ENCODE results near the gene CLSTN2. TPM values are rescaled to one million over a fixed set of nuclear protein-coding genes. Genes with fewer than 3 reads are reported as not detected.

Gene CLSTN2
- total and polyA plus RNA-seq, 2 of the 13 experiments (the other 11 are each of a cell fraction or from before 2014, with no cell fraction given) = not detected

DNA sequence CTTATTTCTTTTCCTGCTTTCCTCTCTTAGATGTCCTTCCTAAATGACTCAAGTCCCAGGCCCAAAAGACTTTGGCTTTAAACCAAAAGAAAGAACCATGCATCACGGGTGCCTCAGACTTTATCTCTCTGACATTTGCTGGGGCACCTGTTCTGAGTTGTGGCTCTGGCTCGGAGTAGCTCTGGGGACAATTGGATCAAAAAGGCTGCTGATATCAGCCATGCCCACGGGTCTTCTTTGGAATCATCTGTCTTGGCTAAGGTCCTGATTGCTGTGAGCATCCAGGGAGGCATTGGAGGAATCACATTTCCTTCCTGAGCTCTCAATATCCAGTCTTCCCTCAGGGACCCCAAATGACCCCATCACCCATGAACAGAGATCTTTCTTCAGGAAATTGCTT is 59.9 kb downstream of the CLSTN2 start:
- Histone ChIP-seq H3K9me3 (ENCODE audit: low read length) (no peaks in the 10 kb centered on the region), H3K4me3 (replicated peaks in 1 of 3; ENCODE audit: insufficient read depth in 1 of 3, low read depth in 2 of 3, low read length in 3 of 3) (no peak overlapping the region), H3K9ac (ENCODE audit: insufficient read depth, low read depth, low read length) (no peak overlapping the region), H3K36me3 (replicated peaks in 1 of 2; ENCODE audit: control insufficient read depth in 1 of 2, insufficient read depth in 2 of 2, low read length in 2 of 2) (no peaks in the 10 kb centered on the region), H3K4me2 (ENCODE audit: low read depth, low read length) (no peak overlapping the region), H4K20me1 (ENCODE audit: insufficient read depth, low read length) (no peaks in the 10 kb centered on the region), H3K79me2 (ENCODE audit: insufficient read depth, low read length) (no peaks in the 10 kb centered on the region), H3K27ac (ENCODE audit: extremely low read length, insufficient read depth, low read length) (no peak overlapping the region), H3K4me1 (ENCODE audit: insufficient read depth, low read length) (no peaks in the 10 kb centered on the region), H2AFZ (ENCODE audit: low read length) (no peak overlapping the region), H3K27me3 (ENCODE audit: control insufficient read depth in 1 of 2, insufficient read depth in 2 of 2, low read length in 2 of 2) (no peaks in the 10 kb centered on the region)
- no peak for ATAC-seq
- BruUV-seq (replicated peaks) = no TSS peak
- no peak for DNase-seq (ENCODE audit: low spot score)
- POLR2A ChIA-PET = no interaction called here
- CTCF ChIA-PET (ENCODE audit: low intra/inter-chr PET ratio, low total read pairs) = no interaction called here
- no peak for TF ChIP-seq SMC3 (IDR thresholded peaks at IDR 0.05; ENCODE audit: low read length)
- TF ChIP-seq ZBTB21 (CRISPR knock-in tag; IDR thresholded peaks at IDR 0.05) = no peak
- no peak for TF ChIP-seq POLR2AphosphoS5 (IDR thresholded peaks at IDR 0.05; ENCODE audit: low read depth, low read length)
- TF ChIP-seq CCAR2 (optimal IDR thresholded peaks at IDR 0.05; ENCODE audit: low read depth, low read length) = no peak
- TF ChIP-seq ZSCAN20 (CRISPR knock-in tag; IDR thresholded peaks at IDR 0.05; ENCODE audit: borderline replicate concordance) = no peak
- TF ChIP-seq, protein P1, sequence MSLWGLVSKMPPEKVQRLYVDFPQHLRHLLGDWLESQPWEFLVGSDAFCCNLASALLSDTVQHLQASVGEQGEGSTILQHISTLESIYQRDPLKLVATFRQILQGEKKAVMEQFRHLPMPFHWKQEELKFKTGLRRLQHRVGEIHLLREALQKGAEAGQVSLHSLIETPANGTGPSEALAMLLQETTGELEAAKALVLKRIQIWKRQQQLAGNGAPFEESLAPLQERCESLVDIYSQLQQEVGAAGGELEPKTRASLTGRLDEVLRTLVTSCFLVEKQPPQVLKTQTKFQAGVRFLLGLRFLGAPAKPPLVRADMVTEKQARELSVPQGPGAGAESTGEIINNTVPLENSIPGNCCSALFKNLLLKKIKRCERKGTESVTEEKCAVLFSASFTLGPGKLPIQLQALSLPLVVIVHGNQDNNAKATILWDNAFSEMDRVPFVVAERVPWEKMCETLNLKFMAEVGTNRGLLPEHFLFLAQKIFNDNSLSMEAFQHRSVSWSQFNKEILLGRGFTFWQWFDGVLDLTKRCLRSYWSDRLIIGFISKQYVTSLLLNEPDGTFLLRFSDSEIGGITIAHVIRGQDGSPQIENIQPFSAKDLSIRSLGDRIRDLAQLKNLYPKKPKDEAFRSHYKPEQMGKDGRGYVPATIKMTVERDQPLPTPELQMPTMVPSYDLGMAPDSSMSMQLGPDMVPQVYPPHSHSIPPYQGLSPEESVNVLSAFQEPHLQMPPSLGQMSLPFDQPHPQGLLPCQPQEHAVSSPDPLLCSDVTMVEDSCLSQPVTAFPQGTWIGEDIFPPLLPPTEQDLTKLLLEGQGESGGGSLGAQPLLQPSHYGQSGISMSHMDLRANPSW (CRISPR knock-in tag; IDR thresholded peaks at IDR 0.05; ENCODE audit: borderline replicate concordance) = no peak
- TF ChIP-seq, protein P2, sequence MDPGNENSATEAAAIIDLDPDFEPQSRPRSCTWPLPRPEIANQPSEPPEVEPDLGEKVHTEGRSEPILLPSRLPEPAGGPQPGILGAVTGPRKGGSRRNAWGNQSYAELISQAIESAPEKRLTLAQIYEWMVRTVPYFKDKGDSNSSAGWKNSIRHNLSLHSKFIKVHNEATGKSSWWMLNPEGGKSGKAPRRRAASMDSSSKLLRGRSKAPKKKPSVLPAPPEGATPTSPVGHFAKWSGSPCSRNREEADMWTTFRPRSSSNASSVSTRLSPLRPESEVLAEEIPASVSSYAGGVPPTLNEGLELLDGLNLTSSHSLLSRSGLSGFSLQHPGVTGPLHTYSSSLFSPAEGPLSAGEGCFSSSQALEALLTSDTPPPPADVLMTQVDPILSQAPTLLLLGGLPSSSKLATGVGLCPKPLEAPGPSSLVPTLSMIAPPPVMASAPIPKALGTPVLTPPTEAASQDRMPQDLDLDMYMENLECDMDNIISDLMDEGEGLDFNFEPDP (CRISPR knock-in tag; conservative IDR thresholded peaks at IDR 0.05) = no peak
- TF ChIP-seq, protein P3, sequence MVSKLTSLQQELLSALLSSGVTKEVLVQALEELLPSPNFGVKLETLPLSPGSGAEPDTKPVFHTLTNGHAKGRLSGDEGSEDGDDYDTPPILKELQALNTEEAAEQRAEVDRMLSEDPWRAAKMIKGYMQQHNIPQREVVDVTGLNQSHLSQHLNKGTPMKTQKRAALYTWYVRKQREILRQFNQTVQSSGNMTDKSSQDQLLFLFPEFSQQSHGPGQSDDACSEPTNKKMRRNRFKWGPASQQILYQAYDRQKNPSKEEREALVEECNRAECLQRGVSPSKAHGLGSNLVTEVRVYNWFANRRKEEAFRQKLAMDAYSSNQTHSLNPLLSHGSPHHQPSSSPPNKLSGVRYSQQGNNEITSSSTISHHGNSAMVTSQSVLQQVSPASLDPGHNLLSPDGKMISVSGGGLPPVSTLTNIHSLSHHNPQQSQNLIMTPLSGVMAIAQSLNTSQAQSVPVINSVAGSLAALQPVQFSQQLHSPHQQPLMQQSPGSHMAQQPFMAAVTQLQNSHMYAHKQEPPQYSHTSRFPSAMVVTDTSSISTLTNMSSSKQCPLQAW (CRISPR knock-in tag; IDR thresholded peaks at IDR 0.05) = no peak
- no peak for TF ChIP-seq POLR2AphosphoS2 (IDR thresholded peaks at IDR 0.05; ENCODE audit: low read depth, low read length)
- in situ Hi-C loops (cut with HindIII; ENCODE audit: extremely low pct_ligation_motif_present, low pct_unique_long_range_greater_than_20kb) (no loop called here), intact Hi-C loops (cut with micrococcal nuclease; ENCODE audit: unreplicated experiment) (no loop called here)
- FAIRE-seq = no peak
- 0% methylated on average over 3 of the region's 3 CpGs for WGBS (ENCODE audit: low lambda C conversion rate)
